Sigmoid colon (tissue), 7 donors: ENCODE measurements around the gene NEUROG3. TPM values are rescaled to one million over a fixed set of nuclear protein-coding genes. Genes with fewer than 3 reads are reported as not detected.

Experiments
- DNase-seq: peaks from one replicate; pipeline ENCODE4 v3.0.0-alpha.2; 2019
- H3K27ac ChIP-seq, 4 donors: fragments of 200-600 bp; sonication (generic); one replicate each; pipeline ENCODE4 v1.5.1; 2016 to 2019; ENCODE audit warnings: mild to moderate bottlenecking in 1 of 4
- H3K27me3 ChIP-seq, 3 donors: fragments of 200-600 bp; sonication (generic); one replicate each; pipeline ENCODE4 v1.5.1; 2019; ENCODE audit warnings: mild to moderate bottlenecking in 1 of 3
- H3K36me3 ChIP-seq, 4 donors: fragments of 200-600 bp; sonication (generic); one replicate each; pipeline ENCODE4 v1.5.1; 2016 to 2019
- H3K4me1 ChIP-seq, 4 donors: fragments of 200-600 bp; sonication (generic); one replicate each; pipeline ENCODE4 v1.5.1; 2017 to 2019
- H3K4me3 ChIP-seq, 4 donors: fragments of 200-600 bp; sonication (generic); one replicate each; pipeline ENCODE4 v1.5.1; 2017 to 2019; ENCODE audit warnings: mild to moderate bottlenecking in 2 of 4, moderate library complexity in 1 of 4
- H3K9me3 ChIP-seq, 4 donors: fragments of 200-600 bp in 3 of 4; sonication (generic) in 3 of 4; one replicate each; pipeline versions ENCODE4 v1.5.1 to v1.6.1; 2013 to 2019
- EP300 ChIP-seq, 4 donors: sonication (generic); formaldehyde crosslinking; IDR thresholded peaks; one replicate each; pipeline ENCODE4 v1.6.1; 2017; ENCODE audit warnings: antibody characterized with exemption in 4 of 4
- POLR2A ChIP-seq, 2 donors: fragments of 450-650 bp; IDR thresholded peaks; one replicate each; pipeline ENCODE4 v1.6.1; 2016; ENCODE audit warnings: antibody characterized with exemption in 2 of 2, mild to moderate bottlenecking in 2 of 2, moderate library complexity in 2 of 2
- POLR2AphosphoS5 ChIP-seq, 4 donors: sonication (generic); formaldehyde crosslinking; IDR thresholded peaks; one replicate each; pipeline ENCODE4 v1.6.1; 2017; ENCODE audit warnings: antibody characterized with exemption in 4 of 4
- WGBS, 2 donors: extraction: QIAGEN DNeasy Blood & Tissue Kit; methylation state at CpG; one replicate each; pipeline ENCODE4 v1.1.7; 2013; 5-methylcytosine and 5-hydroxymethylcytosine counted together
- intact Hi-C: fragments of 100-400 bp; cut with DNase I; formaldehyde crosslinking; loops from one replicate; pipeline ENCODE4 v1.15.1; 2023
- polyA plus RNA-seq, 3 donors: library from polyadenylated mRNA; stranded (reverse); fragments of 200-250 nt; gene quantifications; one replicate each; pipeline ENCODE4 v1.2.3, GENCODE V29; 2013
- total RNA-seq, 4 donors: library from RNA; depleted of rRNA; stranded (reverse); fragments of >200 nt; gene quantifications; one replicate each; pipeline ENCODE4 v1.1.0, GENCODE V29; 2016
- TF ChIP-seq, protein P1 (sequence below), 4 experiments: fragments of 450-650 bp in 3 of 4; fragments of 200-600 bp in 1 of 4; IDR thresholded peaks; one replicate each; pipeline ENCODE4 v1.5.1; 2016 to 2019; ENCODE audit warnings: antibody characterized with exemption in 4 of 4, mild to moderate bottlenecking in 3 of 4, moderate library complexity in 2 of 4
- donor health status: healthy with polysubstance abuse.
- donor health status: Bipolar disorder and iron deficiency.
- donor health status: healthy.

NEUROG3 gene
- total and polyA plus RNA-seq, 7 donors: 1.2 to 1.4 (median 1.3) TPM; not detected in 4

DNA sequence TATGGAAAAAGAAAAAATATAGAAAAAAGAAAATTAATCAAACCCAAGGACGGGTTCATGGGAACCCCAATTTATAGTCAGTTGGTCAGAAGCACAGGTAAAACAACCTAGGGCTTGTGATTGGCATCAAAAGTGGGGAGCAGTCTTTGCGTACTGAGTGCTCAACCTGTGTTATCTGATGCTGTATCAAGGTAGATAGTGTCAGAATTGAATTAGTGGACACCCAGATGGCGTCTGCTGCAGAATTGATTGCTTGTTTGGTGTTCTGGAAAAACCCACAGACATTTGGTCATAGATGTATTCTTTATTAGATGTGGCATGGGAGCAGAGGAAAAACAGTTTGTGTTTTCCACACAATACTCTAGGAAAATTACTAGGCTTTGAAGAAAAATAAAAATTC, 39.6 kb downstream of the NEUROG3 start:
- no peaks in the 10 kb centered on the region for H3K36me3 ChIP-seq
- 80 to 84% methylated on average over 3 of the region's 3 CpGs for WGBS, 2 donors
- DNase-seq: no peak

DNA sequence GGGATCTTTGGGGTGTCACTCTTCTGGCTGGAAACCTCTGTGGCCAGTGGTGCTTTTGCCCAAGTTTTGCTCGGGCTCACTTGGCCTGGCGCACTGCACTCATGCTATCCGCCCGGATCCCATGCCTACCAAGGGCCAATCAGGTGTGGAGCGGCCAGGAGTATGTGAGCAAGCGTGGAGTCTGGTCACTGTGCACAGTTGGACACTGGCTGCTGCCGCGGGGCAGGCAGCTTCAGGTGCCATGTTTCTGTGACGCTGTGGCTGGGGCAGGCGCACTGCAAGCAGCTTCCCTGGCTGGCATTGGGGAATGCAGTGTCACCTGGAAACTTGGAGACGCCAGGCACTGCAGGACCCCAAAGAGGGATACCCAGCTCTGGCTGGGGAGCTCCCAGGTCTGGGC, 45.3 kb downstream of the NEUROG3 start:
- no peak for DNase-seq
- TF ChIP-seq, protein P1, sequence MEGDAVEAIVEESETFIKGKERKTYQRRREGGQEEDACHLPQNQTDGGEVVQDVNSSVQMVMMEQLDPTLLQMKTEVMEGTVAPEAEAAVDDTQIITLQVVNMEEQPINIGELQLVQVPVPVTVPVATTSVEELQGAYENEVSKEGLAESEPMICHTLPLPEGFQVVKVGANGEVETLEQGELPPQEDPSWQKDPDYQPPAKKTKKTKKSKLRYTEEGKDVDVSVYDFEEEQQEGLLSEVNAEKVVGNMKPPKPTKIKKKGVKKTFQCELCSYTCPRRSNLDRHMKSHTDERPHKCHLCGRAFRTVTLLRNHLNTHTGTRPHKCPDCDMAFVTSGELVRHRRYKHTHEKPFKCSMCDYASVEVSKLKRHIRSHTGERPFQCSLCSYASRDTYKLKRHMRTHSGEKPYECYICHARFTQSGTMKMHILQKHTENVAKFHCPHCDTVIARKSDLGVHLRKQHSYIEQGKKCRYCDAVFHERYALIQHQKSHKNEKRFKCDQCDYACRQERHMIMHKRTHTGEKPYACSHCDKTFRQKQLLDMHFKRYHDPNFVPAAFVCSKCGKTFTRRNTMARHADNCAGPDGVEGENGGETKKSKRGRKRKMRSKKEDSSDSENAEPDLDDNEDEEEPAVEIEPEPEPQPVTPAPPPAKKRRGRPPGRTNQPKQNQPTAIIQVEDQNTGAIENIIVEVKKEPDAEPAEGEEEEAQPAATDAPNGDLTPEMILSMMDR (IDR thresholded peaks at IDR 0.05): no peak
- TF ChIP-seq POLR2AphosphoS5 (IDR thresholded peaks at IDR 0.05) (no peak), POLR2A (IDR thresholded peaks at IDR 0.05) (no peak), EP300 (IDR thresholded peaks at IDR 0.05) (no peak)
- H3K27ac ChIP-seq: no peak overlapping the region
- H3K27me3 ChIP-seq: no peaks in the 10 kb centered on the region
- no peak overlapping the region for H3K4me3 ChIP-seq
- H3K36me3 ChIP-seq: no peaks in the 10 kb centered on the region
- intact Hi-C loops: no loop called here
- 97% methylated on average over 11 of the region's 11 CpGs for WGBS, 2 donors
- no peaks in the 10 kb centered on the region for H3K9me3 ChIP-seq
- no peaks in the 10 kb centered on the region for H3K4me1 ChIP-seq

More for the DNA sequence above, 39.6 kb downstream of the NEUROG3 start:
- Histone ChIP-seq H3K9me3 (no peaks in the 10 kb centered on the region), H3K4me3 (no peak overlapping the region), H3K27ac (no peak overlapping the region), H3K4me1 (no peaks in the 10 kb centered on the region), H3K27me3 (no peaks in the 10 kb centered on the region)
- TF ChIP-seq POLR2A (IDR thresholded peaks at IDR 0.05) (no peak), EP300 (IDR thresholded peaks at IDR 0.05) (no peak), POLR2AphosphoS5 (IDR thresholded peaks at IDR 0.05) (no peak)
- TF ChIP-seq, protein P1 (IDR thresholded peaks at IDR 0.05): no peak
- intact Hi-C loops: no loop called here

Other genes starting within 250 kb of the NEUROG3 start
- 100 to 1,000 TPM; 161 to 184 (median 170) TPM for gene TACR2, start 156.5 kb downstream of the NEUROG3 start, total RNA-seq
- gene TACR2, start 156.5 kb downstream of the NEUROG3 start, polyA plus RNA-seq: 10 to 100 TPM in 1 of 3 donors, 1 to 10 TPM in 1, not detected in 1; 6.0 to 14.4 TPM
- gene TSPAN15, start 122.0 kb downstream of the NEUROG3 start, total RNA-seq: 10 to 100 TPM; 55.4 to 76.4 (median 67.4) TPM
- gene TSPAN15, start 122.0 kb downstream of the NEUROG3 start, polyA plus RNA-seq: 100 to 1,000 TPM in 1 of 3 donors, 10 to 100 TPM in 2; 43.0 to 100 (median 70.9) TPM
- gene FAM241B, start 56.8 kb upstream of the NEUROG3 start, total RNA-seq: 1 to 10 TPM; 3.0 to 6.3 (median 3.5) TPM
- 1 to 10 TPM; 2.5 to 6.9 (median 4.2) TPM for gene FAM241B, start 56.8 kb upstream of the NEUROG3 start, polyA plus RNA-seq
- 1 to 10 TPM; 2.9 to 5.7 (median 5.0) TPM for gene COL13A1, start 228.5 kb upstream of the NEUROG3 start, total RNA-seq
- 1 to 10 TPM in 2 of 3 donors, under 1 TPM in 1; 0.69 to 1.9 (median 1.8) TPM for gene COL13A1, start 228.5 kb upstream of the NEUROG3 start, polyA plus RNA-seq